ENCODE data around the gene NOTCH2. TPM values are rescaled to one million over a fixed set of nuclear protein-coding genes. Genes with fewer than 3 reads are reported as not detected.
"Not testable (repeated sequence)": the region's sequence is repeated elsewhere in the genome, so short reads cannot be mapped to it uniquely, and the experiment has no call there.

NOTCH2 gene
- total and polyA plus RNA-seq, 2 donors = 33.9 to 166 TPM

DNA sequence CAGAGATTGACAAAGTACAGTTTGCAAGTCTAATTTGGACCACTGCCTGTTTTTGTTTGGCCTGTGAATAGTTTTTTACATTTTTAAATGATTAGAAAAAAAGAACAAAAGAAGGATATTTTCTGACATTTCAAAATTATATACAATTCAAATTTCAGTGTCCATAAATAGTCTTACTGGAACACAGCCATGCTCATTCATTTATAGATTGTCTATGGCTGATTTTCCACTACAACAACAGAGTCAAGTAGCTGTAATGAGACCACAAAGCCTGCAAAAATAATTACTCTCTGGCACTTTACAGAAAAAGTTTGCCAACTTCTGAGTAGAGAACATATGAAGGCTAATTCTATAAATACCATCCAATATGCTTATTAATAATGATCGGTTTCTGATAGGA lies 61.1 kb downstream of the NOTCH2 start:
- not testable (repeated sequence) for H3K4me1 ChIP-seq (ENCODE audit: insufficient read depth); H3K4me3 ChIP-seq (ENCODE audit: low read depth, low read length); H3K27ac ChIP-seq (ENCODE audit: low read depth); DNase-seq (ENCODE audit: extremely low spot score); H3K36me3 ChIP-seq (ENCODE audit: insufficient read depth)
- 65% methylated on average over 1 of the region's 1 CpG for WGBS

- H3K36me3 ChIP-seq (ENCODE audit: insufficient read depth); H3K27ac ChIP-seq (ENCODE audit: low read depth); H3K4me1 ChIP-seq (ENCODE audit: insufficient read depth); DNase-seq (ENCODE audit: extremely low spot score); H3K4me3 ChIP-seq (ENCODE audit: low read depth, low read length): not testable (repeated sequence)
- no CpG with 5 or more reads among the region's 1 CpG for WGBS
Measured at GRCh38 chr1:120007850-120008249, 61.6 kb downstream of the NOTCH2 start.

GRCh38 chr1:120001035-120001434 lies 68.4 kb downstream of the NOTCH2 start:
- 98% methylated on average over 9 of the region's 9 CpGs for WGBS
- H3K27ac ChIP-seq (ENCODE audit: low read depth); H3K36me3 ChIP-seq (ENCODE audit: insufficient read depth); DNase-seq (ENCODE audit: extremely low spot score); H3K4me3 ChIP-seq (ENCODE audit: low read depth, low read length); H3K4me1 ChIP-seq (ENCODE audit: insufficient read depth): not testable (repeated sequence)

- H3K36me3 ChIP-seq (ENCODE audit: insufficient read depth); H3K4me1 ChIP-seq (ENCODE audit: insufficient read depth); H3K27ac ChIP-seq (ENCODE audit: low read depth); DNase-seq (ENCODE audit: extremely low spot score); H3K4me3 ChIP-seq (ENCODE audit: low read depth, low read length): not testable (repeated sequence)
- 93% methylated on average over 1 of the region's 1 CpG for WGBS
Measured at GRCh38 chr1:119996731-119997312, 72.6 kb downstream of the NOTCH2 start.

DNA sequence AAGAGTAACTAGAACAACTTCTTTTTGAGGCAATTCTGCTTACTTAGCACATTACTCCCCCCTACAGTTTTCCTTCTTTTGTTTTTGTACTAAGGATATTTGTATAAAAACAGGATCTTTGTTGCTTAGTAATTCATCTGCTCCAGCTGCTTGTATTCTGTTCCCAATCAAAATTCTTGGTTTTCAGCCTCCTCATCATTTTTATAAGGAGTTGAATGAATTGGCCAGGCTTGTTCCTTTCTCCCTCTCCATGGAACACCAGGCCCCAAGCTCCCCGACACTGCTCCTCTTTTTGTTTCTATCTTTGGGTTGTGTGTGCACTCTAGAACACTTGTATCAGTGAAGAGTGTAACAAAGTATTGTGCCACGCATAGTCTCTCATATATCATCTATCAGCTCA lies 73.5 kb downstream of the NOTCH2 start:
- WGBS = 29% methylated on average over 2 of the region's 2 CpGs
- not testable (repeated sequence) for H3K4me1 ChIP-seq (ENCODE audit: insufficient read depth); H3K36me3 ChIP-seq (ENCODE audit: insufficient read depth); H3K27ac ChIP-seq (ENCODE audit: low read depth); DNase-seq (ENCODE audit: extremely low spot score); H3K4me3 ChIP-seq (ENCODE audit: low read depth, low read length)

- WGBS = 90% methylated on average over 2 of the region's 2 CpGs
- DNase-seq (ENCODE audit: extremely low spot score) = no peak
- H3K36me3 ChIP-seq (ENCODE audit: insufficient read depth) = no peaks in the 10 kb centered on the region
- no peak overlapping the region for H3K27ac ChIP-seq (ENCODE audit: low read depth)
- no peaks in the 10 kb centered on the region for H3K4me1 ChIP-seq (ENCODE audit: insufficient read depth)
- no peak overlapping the region for H3K4me3 ChIP-seq (ENCODE audit: low read depth, low read length)
Measured at GRCh38 chr1:119988306-119989062, 81.0 kb downstream of the NOTCH2 start.

DNA sequence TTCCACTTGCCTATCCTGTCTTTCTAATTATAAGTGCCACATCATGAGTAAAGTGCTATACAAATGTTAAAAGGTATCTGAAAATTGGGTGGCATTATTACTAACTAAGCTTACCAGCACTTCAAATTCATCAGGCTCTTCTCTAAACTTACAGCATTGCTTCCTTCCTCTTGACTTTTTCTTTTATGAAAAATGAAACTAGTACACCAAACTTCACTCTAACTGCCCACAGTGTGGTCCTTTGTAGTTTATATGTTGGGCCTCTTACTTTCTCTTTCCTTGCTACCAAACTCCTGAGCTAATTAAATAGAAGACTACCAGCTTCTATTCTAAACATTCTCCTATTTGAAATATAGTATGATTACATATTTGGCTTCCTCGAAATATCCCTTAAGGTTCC lies 81.8 kb downstream of the NOTCH2 start:
- no peaks in the 10 kb centered on the region for H3K4me1 ChIP-seq (ENCODE audit: insufficient read depth)
- no peak overlapping the region for H3K27ac ChIP-seq (ENCODE audit: low read depth)
- H3K36me3 ChIP-seq (ENCODE audit: insufficient read depth) = no peaks in the 10 kb centered on the region
- DNase-seq (ENCODE audit: extremely low spot score) = no peak
- no peak overlapping the region for H3K4me3 ChIP-seq (ENCODE audit: low read depth, low read length)
- 77% methylated on average over 1 of the region's 1 CpG for WGBS

- 66% methylated on average over 2 of the region's 2 CpGs for WGBS
- Histone ChIP-seq H3K4me1 (ENCODE audit: insufficient read depth) (no peaks in the 10 kb centered on the region), H3K27ac (ENCODE audit: low read depth) (no peak overlapping the region), H3K36me3 (ENCODE audit: insufficient read depth) (no peaks in the 10 kb centered on the region), H3K4me3 (ENCODE audit: low read depth, low read length) (no peak overlapping the region)
- no peak for DNase-seq (ENCODE audit: extremely low spot score)
Measured at GRCh38 chr1:119987112-119987511, 82.3 kb downstream of the NOTCH2 start.

GRCh38 chr1:119986007-119986497 lies 83.4 kb downstream of the NOTCH2 start:
- no peaks in the 10 kb centered on the region for H3K36me3 ChIP-seq (ENCODE audit: insufficient read depth)
- 56% methylated on average over 3 of the region's 3 CpGs for WGBS
- no peaks in the 10 kb centered on the region for H3K4me1 ChIP-seq (ENCODE audit: insufficient read depth)
- no peak for DNase-seq (ENCODE audit: extremely low spot score)
- H3K27ac ChIP-seq (ENCODE audit: low read depth) = no peak overlapping the region
- no peak overlapping the region for H3K4me3 ChIP-seq (ENCODE audit: low read depth, low read length)

- DNase-seq (ENCODE audit: extremely low spot score) = no peak
- H3K4me1 ChIP-seq (ENCODE audit: insufficient read depth) = no peaks in the 10 kb centered on the region
- H3K4me3 ChIP-seq (ENCODE audit: low read depth, low read length) = no peak overlapping the region
- no peak overlapping the region for H3K27ac ChIP-seq (ENCODE audit: low read depth)
- 32% methylated on average over 1 of the region's 1 CpG for WGBS
- H3K36me3 ChIP-seq (ENCODE audit: insufficient read depth) = no peaks in the 10 kb centered on the region
Measured at GRCh38 chr1:119984771-119985170, 84.7 kb downstream of the NOTCH2 start.

GRCh38 chr1:119981986-119982815 lies 87.3 kb downstream of the NOTCH2 start:
- Histone ChIP-seq H3K27ac (ENCODE audit: low read depth) (no peak overlapping the region), H3K4me3 (ENCODE audit: low read depth, low read length) (no peak overlapping the region), H3K36me3 (ENCODE audit: insufficient read depth) (no peaks in the 10 kb centered on the region), H3K4me1 (ENCODE audit: insufficient read depth) (no peaks in the 10 kb centered on the region)
- DNase-seq (ENCODE audit: extremely low spot score) = peak; percentile 85
- 9% methylated on average over 1 of the region's 1 CpG for WGBS

DNA sequence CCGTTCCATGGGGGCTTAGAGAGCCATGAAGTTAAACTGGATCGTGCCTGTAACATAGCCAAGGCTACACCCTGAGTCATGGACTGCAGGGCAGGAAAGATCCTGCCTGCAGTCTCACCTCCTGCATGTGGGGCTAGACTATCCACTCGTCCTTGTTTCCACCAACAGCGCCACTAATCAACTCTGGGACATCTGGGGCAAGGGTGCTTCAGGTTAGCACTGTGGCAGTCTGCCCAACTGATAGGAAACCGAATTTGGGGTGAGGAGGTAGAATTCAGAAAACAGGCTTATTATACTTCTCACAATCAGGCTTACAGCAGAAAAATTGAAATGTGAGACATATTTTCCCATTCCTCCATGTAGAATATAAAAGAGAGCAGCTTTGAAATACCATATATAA lies 88.0 kb downstream of the NOTCH2 start:
- Histone ChIP-seq H3K4me1 (ENCODE audit: insufficient read depth) (no peaks in the 10 kb centered on the region), H3K27ac (ENCODE audit: low read depth) (no peak overlapping the region), H3K36me3 (ENCODE audit: insufficient read depth) (no peaks in the 10 kb centered on the region), H3K4me3 (ENCODE audit: low read depth, low read length) (no peak overlapping the region)
- WGBS = 70% methylated on average over 5 of the region's 5 CpGs
- no peak for DNase-seq (ENCODE audit: extremely low spot score)

GRCh38 chr1:119978018-119978505 lies 91.4 kb downstream of the NOTCH2 start:
- no peak for DNase-seq (ENCODE audit: extremely low spot score)
- no peak overlapping the region for H3K4me3 ChIP-seq (ENCODE audit: low read depth, low read length)
- WGBS = 79% methylated on average over 4 of the region's 4 CpGs
- H3K27ac ChIP-seq (ENCODE audit: low read depth) = no peak overlapping the region
- H3K4me1 ChIP-seq (ENCODE audit: insufficient read depth) = no peaks in the 10 kb centered on the region
- no peaks in the 10 kb centered on the region for H3K36me3 ChIP-seq (ENCODE audit: insufficient read depth)
